GM19035 (cell line): ENCODE measurements around the gene NOMO2.
"Not testable (repeated sequence)": the region's sequence is repeated elsewhere in the genome, so short reads cannot be mapped to it uniquely, and the experiment has no call there.

Source experiments
- ATAC-seq: cut with Tn5 transposase; IDR thresholded peaks from one replicate; pipeline ENCODE4 v1.9.1; 2021; ENCODE audit not compliant: unreplicated experiment

The NOMO2 gene

DNA sequence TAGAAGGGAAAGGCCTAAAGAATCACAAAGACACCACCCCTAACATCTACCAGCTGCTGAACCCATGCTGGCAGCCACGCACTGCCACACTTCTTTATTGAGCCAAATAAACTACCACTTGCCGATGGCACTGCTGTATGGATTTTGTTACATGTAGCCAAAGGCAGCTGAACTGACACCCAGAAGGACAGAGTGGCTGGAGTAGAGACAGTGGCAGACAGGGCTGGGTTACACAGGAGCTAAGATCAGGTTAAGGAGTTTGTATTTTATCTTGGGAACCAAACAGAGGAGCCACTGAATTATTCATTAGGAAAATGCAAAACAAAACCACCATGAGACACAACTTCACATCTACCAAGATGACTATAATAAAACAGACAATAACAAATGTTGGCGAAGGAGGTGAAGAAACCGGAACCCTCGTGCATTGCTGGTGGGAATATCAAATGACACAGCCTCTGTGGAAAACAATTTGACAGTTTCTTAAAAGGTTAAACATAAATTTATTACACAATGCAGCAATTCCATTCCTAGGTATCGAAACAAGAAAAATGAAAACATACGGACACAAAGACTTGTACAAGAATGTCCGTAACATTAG is 35.9 kb downstream of the NOMO2 start:
- ATAC-seq, result not testable (repeated sequence)

GRCh38 chr16:18522637-18523036 is 39.3 kb downstream of the NOMO2 start:
- ATAC-seq, result not testable (repeated sequence)

DNA sequence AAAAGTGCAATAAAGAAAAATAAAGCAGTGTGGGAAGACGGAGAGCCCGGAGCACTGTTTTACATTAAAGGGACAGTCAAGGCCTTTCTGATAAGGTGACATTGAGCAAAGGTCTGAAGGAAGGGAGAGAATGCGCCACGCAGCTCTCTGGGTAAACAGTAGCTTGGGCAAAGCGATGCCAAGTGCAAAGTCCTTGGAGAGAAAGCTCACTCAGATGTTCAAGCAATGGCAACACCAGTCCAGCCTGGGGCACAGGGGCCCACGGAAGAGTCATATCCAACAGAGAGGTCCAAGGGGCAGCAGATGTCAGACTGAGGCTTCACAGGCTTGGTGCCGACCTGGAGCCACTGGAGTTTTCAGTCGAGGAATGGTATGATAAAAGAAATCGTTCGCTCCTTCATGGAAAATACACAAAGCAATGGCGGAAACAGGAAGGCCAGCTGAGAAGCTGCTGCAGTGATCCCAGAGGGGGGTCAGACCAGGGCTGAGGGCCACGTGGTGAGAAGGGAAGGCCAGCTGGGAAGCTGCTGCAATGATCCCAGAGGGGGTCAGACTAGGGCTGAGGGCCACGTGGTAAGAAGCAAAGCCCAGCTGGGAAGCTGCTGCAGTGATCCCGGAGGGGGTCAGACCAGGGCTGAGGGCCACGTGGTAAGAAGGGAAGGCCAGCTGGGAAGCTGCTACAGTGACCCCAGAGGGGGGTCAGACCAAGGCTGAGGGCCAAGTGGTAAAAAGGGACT is 40.3 kb downstream of the NOMO2 start:
- not testable (repeated sequence) for ATAC-seq

DNA sequence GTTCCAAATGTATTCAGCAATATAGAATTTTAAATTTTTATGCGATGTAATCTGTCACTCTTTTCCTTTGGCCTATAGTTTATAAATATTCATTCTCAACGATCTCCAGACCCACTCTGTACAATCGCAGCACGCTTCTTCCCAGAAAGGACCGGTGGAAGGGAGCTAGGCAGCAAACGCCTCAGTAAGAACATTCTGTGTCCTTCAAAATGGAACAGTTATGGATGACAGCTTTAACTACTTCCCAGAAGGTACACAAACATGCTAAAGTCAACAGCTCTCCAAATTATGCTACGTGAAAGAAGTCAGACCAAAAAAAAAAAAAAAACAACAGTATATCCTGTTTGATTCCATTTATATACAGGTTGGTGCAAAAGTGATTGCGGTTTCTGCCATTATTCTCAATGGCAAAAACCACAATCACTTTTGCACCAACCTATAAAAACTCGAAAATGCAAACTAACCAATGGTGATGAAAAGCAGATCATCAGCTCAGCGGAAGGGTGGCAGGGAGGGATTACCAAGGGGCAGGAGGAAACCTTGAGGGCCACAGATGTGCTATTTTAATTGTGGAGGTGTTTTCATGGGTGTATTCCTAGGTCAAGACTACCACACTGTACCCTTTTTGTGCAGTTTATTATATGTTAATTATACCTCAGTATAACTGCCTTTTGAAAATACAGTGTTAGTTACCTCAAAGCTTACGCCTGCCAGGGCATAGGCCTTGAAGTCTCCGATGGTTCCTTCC is 43.2 kb downstream of the NOMO2 start:
- ATAC-seq, result not testable (repeated sequence)

DNA sequence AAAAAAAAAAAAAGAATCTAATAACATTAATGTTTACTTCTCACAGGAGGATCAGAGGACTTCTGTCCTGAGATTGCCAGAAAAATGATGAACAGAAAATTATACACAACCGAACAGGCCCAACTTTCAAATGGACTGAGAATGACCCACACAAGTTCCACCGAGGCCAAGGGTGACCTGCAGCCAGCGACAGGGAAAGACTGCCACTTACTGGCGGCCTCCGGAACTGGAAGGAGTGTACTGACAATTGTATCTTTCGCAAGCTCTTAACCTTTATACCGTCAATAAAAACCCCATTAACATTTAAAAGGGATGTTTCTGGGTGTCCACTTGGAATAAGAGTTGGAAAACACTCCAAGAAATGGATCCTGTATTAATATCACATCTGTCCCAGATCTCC is 63.5 kb downstream of the NOMO2 start:
- not testable (repeated sequence) for ATAC-seq

GRCh38 chr16:18497032-18497431 is 64.9 kb downstream of the NOMO2 start:
- ATAC-seq, result not testable (repeated sequence)

DNA sequence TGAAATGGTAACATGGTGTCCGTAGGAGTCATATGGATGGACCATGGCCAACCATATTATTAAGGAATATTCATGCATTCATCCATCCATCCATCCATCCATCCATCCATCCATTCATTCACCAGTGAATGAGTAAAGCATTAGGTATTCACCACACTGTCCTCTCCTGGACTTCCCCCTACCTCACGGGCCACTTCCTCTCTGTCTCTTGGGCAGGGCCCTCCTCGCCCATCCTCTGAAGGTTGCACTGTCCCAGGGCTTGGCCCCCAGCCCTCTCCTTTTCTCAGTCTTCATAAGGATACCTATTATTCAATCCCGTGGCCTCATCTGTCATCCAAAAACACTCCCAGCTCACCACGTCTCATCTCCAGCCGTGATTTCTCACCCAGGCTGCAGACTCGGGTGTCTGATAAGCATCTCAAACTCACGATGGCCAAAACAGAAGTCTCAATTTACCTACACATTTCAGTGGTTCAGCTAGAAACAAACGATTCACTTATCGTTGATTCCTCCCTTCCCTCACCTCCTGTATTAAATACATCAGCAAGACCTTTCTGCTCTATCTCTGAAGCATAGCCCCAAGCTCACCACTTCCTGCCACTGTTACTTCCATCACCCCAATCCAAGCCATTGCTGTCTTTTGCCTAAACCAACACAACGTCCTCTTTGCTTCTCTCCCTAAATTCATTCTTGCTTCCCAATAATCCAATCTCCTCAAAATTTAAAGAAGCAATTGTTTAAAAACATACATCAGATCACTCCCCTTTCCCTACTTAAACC is 69.6 kb downstream of the NOMO2 start:
- ATAC-seq, result not testable (repeated sequence)

DNA sequence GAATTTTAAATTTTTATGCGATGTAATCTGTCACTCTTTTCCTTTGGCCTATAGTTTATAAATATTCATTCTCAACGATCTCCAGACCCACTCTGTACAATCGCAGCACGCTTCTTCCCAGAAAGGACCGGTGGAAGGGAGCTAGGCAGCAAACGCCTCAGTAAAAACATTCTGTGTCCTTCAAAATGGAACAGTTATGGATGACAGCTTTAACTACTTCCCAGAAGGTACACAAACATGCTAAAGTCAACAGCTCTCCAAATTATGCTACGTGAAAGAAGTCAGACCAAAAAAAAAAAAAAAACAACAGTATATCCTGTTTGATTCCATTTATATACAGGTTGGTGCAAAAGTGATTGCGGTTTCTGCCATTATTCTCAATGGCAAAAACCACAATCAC is 125.9 kb downstream of the NOMO2 start:
- not testable (repeated sequence) for ATAC-seq

DNA sequence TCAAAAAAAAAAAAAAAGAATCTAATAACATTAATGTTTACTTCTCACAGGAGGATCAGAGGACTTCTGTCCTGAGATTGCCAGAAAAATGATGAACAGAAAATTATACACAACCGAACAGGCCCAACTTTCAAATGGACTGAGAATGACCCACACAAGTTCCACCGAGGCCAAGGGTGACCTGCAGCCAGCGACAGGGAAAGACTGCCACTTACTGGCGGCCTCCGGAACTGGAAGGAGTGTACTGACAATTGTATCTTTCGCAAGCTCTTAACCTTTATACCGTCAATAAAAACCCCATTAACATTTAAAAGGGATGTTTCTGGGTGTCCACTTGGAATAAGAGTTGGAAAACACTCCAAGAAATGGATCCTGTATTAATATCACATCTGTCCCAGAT is 146.1 kb downstream of the NOMO2 start:
- ATAC-seq, result not testable (repeated sequence)

GRCh38 chr16:18409532-18410293 is 152.2 kb downstream of the NOMO2 start:
- not testable (repeated sequence) for ATAC-seq

DNA sequence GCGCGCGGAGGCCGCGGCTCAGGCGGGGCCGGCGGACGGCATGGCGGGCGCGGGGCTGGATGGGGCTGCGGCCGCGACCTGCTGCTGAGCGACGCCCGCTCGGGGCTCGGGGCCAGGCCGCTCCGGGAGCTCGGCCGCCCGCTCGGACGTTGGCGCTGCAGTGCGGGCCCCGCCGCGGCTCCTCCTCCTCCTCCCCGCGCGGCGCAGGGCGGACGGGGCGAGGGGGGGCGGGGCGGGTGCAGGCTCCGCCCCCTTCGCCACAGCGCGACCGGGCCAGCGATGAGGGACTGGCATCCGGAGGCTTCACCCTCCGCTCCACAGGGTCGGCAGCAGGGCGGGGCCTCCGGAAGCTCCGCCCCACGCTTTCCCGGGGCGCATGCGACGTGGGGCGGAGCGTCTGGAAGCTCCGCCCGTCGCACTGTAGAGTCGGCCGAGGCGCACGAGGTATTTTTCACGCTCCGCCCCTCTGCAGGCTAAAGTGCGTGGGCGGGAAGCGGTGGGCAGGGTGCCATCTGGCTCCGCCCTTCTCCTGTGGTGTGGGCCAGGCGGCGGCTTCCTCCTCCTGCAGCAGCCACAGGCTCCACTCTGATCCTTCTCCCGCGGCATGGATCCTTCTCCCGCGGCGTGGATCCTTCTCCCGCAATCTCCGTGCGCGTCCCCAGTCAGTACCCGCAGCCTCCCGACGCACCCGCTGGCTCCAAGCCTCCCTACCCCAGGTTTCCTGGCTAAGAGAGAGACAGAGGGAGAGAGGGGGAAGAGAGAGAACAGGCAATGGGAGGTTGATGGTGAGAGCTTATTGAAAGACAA is 159.8 kb downstream of the NOMO2 start:
- ATAC-seq, result peak; percentile 88

DNA sequence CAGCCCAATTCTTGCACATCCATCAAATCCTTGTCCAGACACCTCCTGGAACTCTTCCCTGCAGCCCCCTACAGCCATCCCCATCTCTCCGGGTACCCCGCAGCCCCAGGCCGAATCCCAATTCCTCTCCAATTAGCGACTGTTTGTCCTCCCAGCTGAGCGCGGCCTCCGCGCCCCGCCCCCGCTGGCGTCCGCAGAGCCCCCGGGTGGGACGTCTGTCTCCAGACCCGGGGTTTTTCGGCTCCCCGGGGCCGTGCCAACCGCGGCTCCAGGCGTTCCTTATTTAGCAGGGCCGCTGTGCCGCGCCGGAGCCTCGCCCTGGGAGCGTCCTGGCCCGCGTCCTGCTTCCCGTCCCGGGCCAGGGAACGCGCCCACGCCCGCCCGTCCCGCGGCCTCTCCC is 160.7 kb downstream of the NOMO2 start:
- not testable (repeated sequence) for ATAC-seq

DNA sequence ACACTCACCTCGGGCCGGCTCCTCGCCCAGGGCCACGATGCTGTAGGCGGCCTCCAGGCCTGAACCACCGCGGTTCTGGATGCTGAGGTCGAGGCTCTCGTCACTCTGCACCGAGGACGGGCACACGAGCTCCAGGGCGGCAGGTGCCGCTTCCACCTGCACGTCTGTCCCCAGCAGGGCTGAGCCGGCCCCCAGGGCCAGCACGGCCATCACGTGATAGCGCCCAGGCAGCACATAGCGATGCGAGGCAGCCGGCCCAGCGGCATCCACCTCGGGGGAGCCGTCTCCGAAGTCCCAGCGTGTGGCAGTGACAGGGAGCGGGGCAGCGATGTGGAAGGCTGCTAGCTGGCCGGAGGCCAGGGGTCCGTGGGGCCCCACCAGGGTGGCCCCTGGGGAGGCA is 167.5 kb downstream of the NOMO2 start:
- ATAC-seq, result not testable (repeated sequence)

- not testable (repeated sequence) for ATAC-seq
These were observed 174.1 kb downstream of the NOMO2 start for GRCh38 chr16:18387767-18388166.

DNA sequence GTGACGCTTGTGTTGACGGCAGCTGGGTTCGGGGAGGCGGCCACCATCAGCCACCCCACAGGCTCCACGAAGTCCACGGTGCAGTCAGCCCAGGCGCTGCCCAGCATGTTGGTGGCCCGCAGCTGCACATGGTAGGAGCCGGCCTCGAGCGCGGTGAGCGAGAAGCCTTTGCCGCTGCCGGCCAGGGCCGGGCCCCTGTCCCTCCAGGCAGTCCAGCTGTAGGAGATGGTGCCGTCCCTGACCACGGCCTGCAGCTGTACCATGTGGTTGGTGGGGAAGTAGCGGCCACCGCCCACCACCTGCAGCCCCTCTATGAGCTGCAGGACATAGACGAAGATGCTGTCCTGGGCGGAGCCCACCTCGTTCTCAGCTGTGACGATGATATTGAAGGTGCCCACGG is 175.4 kb downstream of the NOMO2 start:
- not testable (repeated sequence) for ATAC-seq

DNA sequence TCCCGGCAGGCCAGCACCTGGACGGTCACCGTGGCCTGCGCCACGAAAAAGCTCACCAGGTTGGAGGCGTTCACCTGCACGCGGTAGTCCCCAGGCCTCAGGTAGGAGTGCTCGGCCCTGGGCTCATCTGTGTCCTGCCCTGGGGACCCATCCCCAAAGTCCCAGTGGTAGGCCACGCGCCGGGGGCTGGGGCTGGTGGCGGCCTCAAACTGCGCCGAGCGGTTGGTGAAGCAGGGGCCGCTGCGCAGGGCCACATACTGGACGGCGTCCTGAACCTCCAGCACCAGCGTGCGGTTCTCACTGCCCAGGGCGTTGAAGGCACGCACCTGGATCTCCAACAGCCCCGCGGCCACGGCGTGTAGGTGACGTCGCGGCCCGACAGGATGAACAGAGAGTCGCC is 176.6 kb downstream of the NOMO2 start:
- ATAC-seq, result not testable (repeated sequence)

- not testable (repeated sequence) for ATAC-seq
These were observed 177.0 kb downstream of the NOMO2 start for GRCh38 chr16:18384869-18385268.

- ATAC-seq, result not testable (repeated sequence)
These were observed 177.7 kb downstream of the NOMO2 start for GRCh38 chr16:18384098-18384636.

DNA sequence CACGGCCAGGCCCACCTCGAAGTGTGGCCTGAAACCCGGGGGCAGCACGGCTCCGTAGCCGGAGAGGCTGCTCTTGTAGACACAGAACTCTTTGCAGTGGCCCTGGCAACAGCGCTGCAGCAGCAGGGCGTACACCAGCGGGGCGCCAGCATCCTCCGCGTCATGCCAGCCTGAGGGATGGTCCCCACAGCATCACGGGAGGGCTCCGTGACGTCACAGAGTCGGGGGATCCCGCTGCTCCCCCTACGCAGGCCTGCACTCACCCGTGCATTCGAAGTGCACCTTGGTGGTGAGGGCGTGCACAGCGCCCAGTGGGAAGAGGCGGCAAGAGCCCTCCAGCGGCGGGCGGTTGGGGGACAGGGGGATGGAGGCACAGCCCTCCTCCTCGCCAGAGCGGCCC is 179.2 kb downstream of the NOMO2 start:
- not testable (repeated sequence) for ATAC-seq
